Ecto neural progenitor cell (in vitro differentiated cells): ENCODE data around the gene SEPHS1.
A peak's percentile ranks its signal among the peaks of the same experiment; 100 is the strongest.

Experiments used
- DNase-seq: peaks from one replicate; pipeline ENCODE4 v3.0.0-alpha.2; 2018; ENCODE audit warnings: low spot score

Gene SEPHS1

GRCh38 chr10:13327534-13327933 is 20.6 kb downstream of the SEPHS1 start:
- DNase-seq, result no peak

GRCh38 chr10:13322615-13323148 is 25.4 kb downstream of the SEPHS1 start:
- no peak for DNase-seq

GRCh38 chr10:13321576-13321975 is 26.5 kb downstream of the SEPHS1 start:
- DNase-seq, result no peak

DNA sequence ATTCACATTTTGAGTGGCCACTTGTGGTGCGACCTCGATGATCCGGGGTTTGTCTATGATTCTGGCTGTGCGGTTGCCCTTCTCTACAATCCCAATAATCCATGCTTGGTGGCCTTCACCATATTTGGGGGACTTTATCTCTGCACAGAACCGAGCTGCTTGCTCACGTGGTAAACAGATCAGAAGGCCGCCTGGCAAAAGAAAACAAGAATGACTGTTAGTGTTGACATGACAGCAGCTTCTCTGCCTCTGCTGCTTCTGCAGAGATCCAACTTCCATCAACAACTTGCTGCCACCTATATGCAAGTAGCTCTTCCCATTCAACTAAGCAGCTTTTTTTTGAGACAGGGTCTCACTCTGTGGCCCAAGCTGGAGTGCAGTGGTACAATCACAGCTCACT is 28.9 kb downstream of the SEPHS1 start:
- DNase-seq, result no peak

GRCh38 chr10:13317474-13317873 is 30.6 kb downstream of the SEPHS1 start:
- no peak for DNase-seq

- no peak for DNase-seq
Measured at GRCh38 chr10:13316635-13317311, 31.3 kb downstream of the SEPHS1 start.

DNA sequence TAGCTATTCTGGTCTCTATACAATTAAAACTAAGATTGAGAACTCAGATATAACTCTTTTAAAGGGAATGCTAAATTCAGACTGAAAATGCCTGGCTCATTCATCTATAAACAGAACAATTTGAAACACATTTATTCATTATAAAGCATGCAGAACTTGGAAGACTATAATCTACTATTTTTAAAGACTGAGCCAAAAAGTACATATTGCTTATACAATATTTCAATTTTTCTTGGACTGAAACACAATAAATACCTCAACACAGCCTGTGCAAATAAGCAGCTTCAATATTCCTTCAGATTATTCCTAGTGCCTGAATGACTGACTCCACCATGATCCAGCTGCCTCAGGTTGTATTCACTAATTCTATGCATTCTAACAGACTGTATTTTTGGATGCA is 32.7 kb downstream of the SEPHS1 start:
- no peak for DNase-seq

- DNase-seq, result no peak
Measured at GRCh38 chr10:13311177-13311575, 36.9 kb downstream of the SEPHS1 start.

- no peak for DNase-seq
Measured at GRCh38 chr10:13310518-13311176, 37.4 kb downstream of the SEPHS1 start.

- no peak for DNase-seq
Measured at GRCh38 chr10:13309792-13310191, 38.3 kb downstream of the SEPHS1 start.

GRCh38 chr10:13308096-13308495 is 40.0 kb downstream of the SEPHS1 start:
- DNase-seq, result no peak

DNA sequence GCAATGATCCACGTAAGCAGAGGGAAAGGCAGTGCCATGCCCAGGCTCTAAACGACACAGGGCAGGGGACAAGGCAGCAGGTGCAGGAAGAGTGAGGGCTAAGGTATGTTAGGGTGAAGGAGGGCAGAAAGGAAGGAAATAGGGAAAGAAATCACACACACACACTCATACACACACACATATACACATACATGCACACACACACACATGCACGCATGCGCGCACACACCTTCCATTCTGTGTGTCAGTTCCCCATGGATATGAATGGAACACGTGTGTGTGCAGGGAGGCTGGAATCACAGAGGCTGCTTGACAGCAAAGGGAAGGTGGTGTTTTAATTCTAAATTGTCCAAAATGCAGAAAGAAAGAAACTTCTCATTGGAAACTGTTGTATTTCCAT is 42.0 kb downstream of the SEPHS1 start:
- DNase-seq, result no peak

DNA sequence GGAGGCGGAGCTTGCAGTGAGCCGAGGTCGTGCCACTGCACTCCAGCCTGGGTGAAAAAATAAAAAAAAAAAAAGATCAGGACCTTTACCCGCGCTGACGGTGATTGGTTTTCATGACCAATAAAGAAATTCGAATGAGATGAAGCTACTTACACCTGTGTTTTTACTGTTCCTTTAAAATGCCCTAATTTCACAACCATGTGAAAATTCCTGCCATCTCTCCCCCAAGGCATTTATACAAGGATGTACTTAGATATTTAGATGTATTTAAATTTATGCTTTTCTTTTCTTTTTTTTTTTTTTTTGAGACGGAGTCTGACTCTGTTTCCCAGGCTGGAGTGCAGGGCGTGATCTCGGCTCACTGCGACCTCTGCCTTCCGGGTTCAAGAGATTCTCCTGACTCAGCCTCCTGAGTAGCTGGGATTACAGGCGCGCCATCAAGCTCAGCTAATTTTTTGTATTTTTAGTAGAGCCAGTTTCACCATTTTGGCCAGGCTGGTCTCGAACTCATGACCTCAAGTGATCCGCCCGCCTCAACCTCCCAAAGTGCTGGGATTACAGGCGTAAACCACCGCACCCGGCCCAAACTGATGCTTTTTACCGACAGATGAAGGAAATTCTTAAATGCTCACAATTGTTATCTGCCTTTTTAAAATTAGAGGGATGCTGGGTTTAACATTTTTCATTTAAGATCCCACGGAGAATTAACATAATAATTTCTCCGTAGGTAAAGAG is 45.1 kb downstream of the SEPHS1 start:
- no peak for DNase-seq

GRCh38 chr10:13299437-13300287 is 48.4 kb downstream of the SEPHS1 start, which contains the start of gene PHYH:
Gene PHYH (minus strand): TSS chr10:13300064. CDS start chr10:13300042, 22 bp downstream.
- DNase-seq, result peak; percentile 88

DNA sequence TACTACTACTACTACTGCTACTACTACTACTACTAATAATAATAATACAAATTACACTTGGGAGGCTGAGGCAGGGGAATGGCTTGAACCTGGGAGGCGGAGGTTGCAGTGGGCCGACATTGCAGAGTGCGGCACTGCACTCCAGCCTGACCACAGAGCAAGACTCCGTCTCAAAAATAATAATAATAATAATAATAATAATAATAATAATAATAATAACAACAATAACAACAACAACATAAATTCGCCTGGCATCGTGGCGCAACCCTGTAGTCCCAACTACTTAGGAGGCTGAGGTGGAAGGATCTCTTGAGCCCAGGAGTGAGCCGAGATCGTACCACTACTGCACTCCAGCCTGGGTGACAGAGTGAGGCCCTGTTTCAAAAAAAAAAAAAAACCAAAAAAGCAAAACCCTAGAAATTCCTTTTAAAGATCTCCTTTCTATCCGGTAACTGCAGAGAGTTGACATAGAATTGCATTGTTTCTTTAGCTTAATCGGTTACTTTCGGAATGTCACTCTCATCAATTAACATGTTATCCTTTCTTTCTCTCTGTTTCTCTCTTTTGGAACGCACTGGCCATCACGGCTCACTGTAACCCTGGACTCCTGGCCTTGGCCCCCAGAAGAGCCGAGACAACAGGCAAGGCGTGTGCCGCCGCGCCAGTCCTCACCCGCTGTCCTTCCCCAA is 49.2 kb downstream of the SEPHS1 start:
- no peak for DNase-seq

DNA sequence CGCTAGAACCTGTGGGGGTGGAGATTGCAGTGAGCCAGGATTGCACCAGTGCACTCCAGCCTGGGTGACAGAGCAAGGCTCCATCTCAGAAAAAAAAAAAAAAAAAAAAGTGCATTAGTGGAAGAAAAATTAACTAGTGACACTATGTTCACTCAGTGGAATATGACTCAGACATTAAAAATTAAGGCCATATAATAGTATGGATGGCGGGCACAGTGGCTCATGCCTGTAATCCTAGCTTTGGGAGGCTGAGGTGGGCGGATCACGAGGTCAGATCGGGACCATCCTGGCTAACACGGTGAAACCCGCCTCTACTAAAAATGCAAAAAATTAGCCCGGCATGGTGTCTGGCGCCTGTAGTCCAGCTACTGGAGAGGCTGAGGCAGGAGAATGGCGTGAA is 51.6 kb downstream of the SEPHS1 start:
- DNase-seq, result no peak

DNA sequence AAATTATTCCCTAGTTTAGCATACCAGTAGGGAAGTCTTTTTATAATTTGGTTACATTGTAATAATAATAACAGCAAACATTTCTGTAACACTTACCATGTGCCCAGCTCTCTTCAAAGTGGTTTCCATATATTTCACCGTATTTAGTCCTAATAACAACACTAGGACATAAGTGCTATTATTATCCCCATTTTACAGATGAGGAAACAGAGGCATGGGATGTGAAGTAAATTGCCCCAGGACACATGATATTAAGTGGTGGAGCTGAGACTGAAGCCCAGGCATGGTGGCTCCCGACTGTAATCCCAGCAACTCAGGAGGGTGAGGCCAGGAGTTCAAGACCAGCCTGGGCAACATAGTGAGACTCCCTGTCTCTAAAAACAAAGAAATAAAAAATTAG is 53.3 kb downstream of the SEPHS1 start:
- no peak for DNase-seq

GRCh38 chr10:13291821-13292773 is 56.0 kb downstream of the SEPHS1 start:
- DNase-seq, result no peak

DNA sequence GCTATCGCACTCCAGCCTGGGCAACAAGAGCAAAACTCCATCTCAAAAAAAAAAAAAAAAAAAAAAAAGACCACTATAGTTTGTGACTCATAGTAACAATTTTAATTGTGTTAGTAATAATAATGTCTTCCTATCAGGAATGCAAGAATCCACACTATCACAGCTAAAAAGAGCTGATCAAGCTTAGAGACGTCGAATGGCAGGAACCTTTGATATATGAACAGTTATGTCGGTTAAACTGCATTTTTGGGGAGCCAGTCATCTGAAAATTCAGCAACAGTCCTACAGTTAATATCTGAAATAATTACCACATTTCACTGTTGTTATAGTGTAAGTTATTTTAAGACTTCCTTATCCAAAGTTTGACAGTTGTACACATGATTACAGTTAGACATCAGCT is 57.0 kb downstream of the SEPHS1 start:
- DNase-seq, result no peak

DNA sequence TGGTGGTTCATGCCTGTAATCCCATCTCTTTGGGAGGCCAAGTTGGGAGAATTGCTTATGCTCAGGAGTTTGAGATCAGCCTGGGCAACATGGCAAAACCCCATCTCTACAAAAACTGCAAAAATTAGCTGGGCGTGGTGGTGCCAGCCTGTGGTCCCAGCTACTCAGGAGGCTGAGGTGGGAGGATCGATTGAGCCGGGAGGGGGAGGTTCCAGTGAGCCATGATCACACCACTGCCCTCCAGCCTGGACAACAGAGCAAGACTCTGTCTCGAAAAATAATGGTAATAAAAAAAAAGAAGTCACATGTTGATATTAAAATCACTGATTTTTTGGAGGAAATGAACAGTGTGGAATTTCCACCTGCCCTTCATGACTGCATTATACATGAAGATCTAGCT is 64.0 kb downstream of the SEPHS1 start:
- DNase-seq, result no peak
